HepG2 (cell line): ENCODE results near the gene CD58. TPM values are rescaled to one million over a fixed set of nuclear protein-coding genes. Genes with fewer than 3 reads are reported as not detected.

ENCODE experiments used
- ATAD3A ChIP-seq: sonication (generic); formaldehyde crosslinking; IDR thresholded peaks from 2 replicates; pipeline ENCODE4 v1.4.0; 2020; ENCODE audit warnings: missing genetic modification reagents
- E2F2 ChIP-seq: sonication (generic); formaldehyde crosslinking; IDR thresholded peaks from 2 replicates; pipeline ENCODE4 v1.4.0; 2020; ENCODE audit warnings: missing genetic modification reagents, borderline replicate concordance
- ESRRA ChIP-seq: sonication (generic); formaldehyde crosslinking; IDR thresholded peaks from 2 replicates; pipeline ENCODE4 v1.5.1; 2020; ENCODE audit warnings: mild to moderate bottlenecking, low read depth, missing genetic modification reagents
- GABPB1 ChIP-seq: IDR thresholded peaks from 2 replicates; pipeline ENCODE4 v1.6.1; 2016; ENCODE audit warnings: mild to moderate bottlenecking, missing genetic modification reagents, moderate library complexity, missing compliant biosample characterization
- GZF1 ChIP-seq: sonication (generic); formaldehyde crosslinking; IDR thresholded peaks from 2 replicates; pipeline ENCODE4 v1.5.1; 2020; ENCODE audit warnings: mild to moderate bottlenecking, missing genetic modification reagents
- HDAC1 ChIP-seq: sonication (generic); formaldehyde crosslinking; IDR thresholded peaks from 2 replicates; pipeline ENCODE4 v1.5.1; 2020; ENCODE audit warnings: mild to moderate bottlenecking, missing genetic modification reagents
- HIVEP1 ChIP-seq: sonication (generic); formaldehyde crosslinking; IDR thresholded peaks from 2 replicates; pipeline ENCODE4 v1.4.0; 2020; ENCODE audit warnings: mild to moderate bottlenecking, missing genetic modification reagents
- HOXA3 ChIP-seq: sonication (generic); formaldehyde crosslinking; IDR thresholded peaks from 2 replicates; pipeline ENCODE4 v1.5.0; 2020; ENCODE audit warnings: missing genetic modification reagents
- KAT2B ChIP-seq: fragments of 150-350 bp; IDR thresholded peaks from 2 replicates; pipeline ENCODE4 v1.6.1; 2014; ENCODE audit warnings: low read depth, low read length, borderline replicate concordance
- MTF1 ChIP-seq: sonication (generic); formaldehyde crosslinking; IDR thresholded peaks from 2 replicates; pipeline ENCODE4 v1.5.0; 2020; ENCODE audit warnings: missing genetic modification reagents
- SNAPC2 ChIP-seq: sonication (generic); formaldehyde crosslinking; IDR thresholded peaks from 2 replicates; pipeline ENCODE4 v1.8.1; 2022; ENCODE audit warnings: mild to moderate bottlenecking, missing genetic modification reagents
- STAG1 ChIP-seq: sonication (generic); formaldehyde crosslinking; IDR thresholded peaks from 2 replicates; pipeline ENCODE4 v1.4.0; 2020; ENCODE audit warnings: missing genetic modification reagents
- TFDP1 ChIP-seq: IDR thresholded peaks from 2 replicates; pipeline ENCODE4 v1.6.1; 2016; ENCODE audit warnings: missing compliant biosample characterization, missing genetic modification reagents, borderline replicate concordance
- TOE1 ChIP-seq: sonication (generic); formaldehyde crosslinking; IDR thresholded peaks from 2 replicates; pipeline ENCODE4 v1.4.0; 2020; ENCODE audit warnings: mild to moderate bottlenecking, missing genetic modification reagents
- YEATS4 ChIP-seq: sonication (generic); formaldehyde crosslinking; IDR thresholded peaks from 2 replicates; pipeline ENCODE4 v1.4.0; 2020; ENCODE audit warnings: missing genetic modification reagents, borderline replicate concordance
- ZBTB14 ChIP-seq: sonication (generic); formaldehyde crosslinking; IDR thresholded peaks from 2 replicates; pipeline ENCODE4 v1.4.0; 2020; ENCODE audit warnings: missing genetic modification reagents
- ZBTB3 ChIP-seq: sonication (generic); formaldehyde crosslinking; IDR thresholded peaks from 2 replicates; pipeline ENCODE4 v1.4.0; 2020; ENCODE audit warnings: low read depth, mild to moderate bottlenecking, moderate library complexity, missing genetic modification reagents, borderline replicate concordance
- ZBTB7B ChIP-seq: sonication (generic); formaldehyde crosslinking; IDR thresholded peaks from 2 replicates; pipeline ENCODE4 v1.4.0; 2020; ENCODE audit warnings: missing genetic modification reagents
- ZFX ChIP-seq: sonication (generic); formaldehyde crosslinking; IDR thresholded peaks from 2 replicates; pipeline ENCODE4 v1.4.0; 2020; ENCODE audit warnings: mild to moderate bottlenecking, low read depth, missing genetic modification reagents, moderate library complexity
- ZKSCAN5 ChIP-seq: sonication (generic); formaldehyde crosslinking; IDR thresholded peaks from 2 replicates; pipeline ENCODE4 v1.5.1; 2020; ENCODE audit warnings: mild to moderate bottlenecking, missing genetic modification reagents
- ZNF121 ChIP-seq: sonication (generic); formaldehyde crosslinking; IDR thresholded peaks from 2 replicates; pipeline ENCODE4 v1.5.0; 2020; ENCODE audit warnings: mild to moderate bottlenecking, missing genetic modification reagents
- ZNF230 ChIP-seq: sonication (generic); formaldehyde crosslinking; IDR thresholded peaks from 2 replicates; pipeline ENCODE4 v1.4.0; 2020; ENCODE audit warnings: mild to moderate bottlenecking, missing genetic modification reagents
- ZNF292 ChIP-seq: sonication (generic); formaldehyde crosslinking; IDR thresholded peaks from 2 replicates; pipeline ENCODE4 v1.8.1; 2022; ENCODE audit warnings: mild to moderate bottlenecking, low read depth, missing genetic modification reagents, borderline replicate concordance
- ZNF451 ChIP-seq: sonication (generic); formaldehyde crosslinking; IDR thresholded peaks from 2 replicates; pipeline ENCODE4 v1.5.0; 2020; ENCODE audit warnings: mild to moderate bottlenecking, missing genetic modification reagents
- polyA plus RNA-seq, 8 experiments: library from polyadenylated mRNA; depleted of rRNA in 3 of 8; stranded (reverse) in 7 of 8; unstranded in 1 of 8; fragments of >200 nt; fragmentation: Illumina TruSeq in 4 of 8; extraction: Trizol in 4 of 8; gene quantifications; 2 replicates each; pipeline versions ENCODE4 v1.2.1 to v1.2.3, GENCODE V29; 2011 to 2016; ENCODE audit warnings: low read depth in 4 of 8, missing spikeins in 1 of 8, mixed read lengths in 1 of 8; ENCODE audit not compliant: insufficient read depth in 1 of 8
- total RNA-seq, 5 experiments: library from RNA; depleted of rRNA; stranded (reverse); fragments of >200 nt; fragmentation: Illumina TruSeq; extraction: Trizol; gene quantifications; 2 replicates each; pipeline ENCODE4 v1.2.3, GENCODE V29; 2016; ENCODE audit warnings: low read depth in 1 of 5
- TF ChIP-seq, protein P1 (sequence below): sonication (generic); formaldehyde crosslinking; IDR thresholded peaks from 2 replicates; pipeline ENCODE4 v1.4.0; 2020; ENCODE audit warnings: missing genetic modification reagents

CD58 gene
- total and polyA plus RNA-seq, 2 of the 13 experiments (the other 11 are each of a cell fraction or from before 2014, with no cell fraction given) = 9.4 to 13.5 TPM

- TF ChIP-seq ZBTB14 (CRISPR knock-in tag) (no peak), YEATS4 (CRISPR knock-in tag) (peak; percentile 77; the same call in 1 of the 2 replicates), HOXA3 (peak; percentile 88), ZNF121 (CRISPR knock-in tag) (0 out of 2 replicates have a peak, but pooled peaks have one; percentile 7), GABPB1 (CRISPR knock-in tag) (no peak), GZF1 (peak; percentile 54; the same call in 1 of the 2 replicates), ZBTB7B (peak; percentile 86), TOE1 (CRISPR knock-in tag) (no peak), HIVEP1 (CRISPR knock-in tag) (peak; percentile 60; the same call in 1 of the 2 replicates), STAG1 (no peak; the same call in 1 of the 2 replicates), TFDP1 (CRISPR knock-in tag) (no peak; the same call in 1 of the 2 replicates), ZNF292 (CRISPR knock-in tag) (peak; percentile 87; the same call in 1 of the 2 replicates), ATAD3A (CRISPR knock-in tag) (no peak), ZKSCAN5 (no peak), SNAPC2 (CRISPR knock-in tag) (peak; percentile 81; the same call in 1 of the 2 replicates), ZNF230 (no peak), HDAC1 (CRISPR knock-in tag) (peak; percentile 94), ZNF451 (no peak), E2F2 (CRISPR knock-in tag) (no peak), ZFX (CRISPR knock-in tag) (peak; percentile 85; the same call in 1 of the 2 replicates), ESRRA (CRISPR knock-in tag) (peak; percentile 90; the same call in 1 of the 2 replicates), ZBTB3 (CRISPR knock-in tag) (no peak), MTF1 (CRISPR knock-in tag) (no peak), KAT2B (no peak)
- TF ChIP-seq, protein P1, sequence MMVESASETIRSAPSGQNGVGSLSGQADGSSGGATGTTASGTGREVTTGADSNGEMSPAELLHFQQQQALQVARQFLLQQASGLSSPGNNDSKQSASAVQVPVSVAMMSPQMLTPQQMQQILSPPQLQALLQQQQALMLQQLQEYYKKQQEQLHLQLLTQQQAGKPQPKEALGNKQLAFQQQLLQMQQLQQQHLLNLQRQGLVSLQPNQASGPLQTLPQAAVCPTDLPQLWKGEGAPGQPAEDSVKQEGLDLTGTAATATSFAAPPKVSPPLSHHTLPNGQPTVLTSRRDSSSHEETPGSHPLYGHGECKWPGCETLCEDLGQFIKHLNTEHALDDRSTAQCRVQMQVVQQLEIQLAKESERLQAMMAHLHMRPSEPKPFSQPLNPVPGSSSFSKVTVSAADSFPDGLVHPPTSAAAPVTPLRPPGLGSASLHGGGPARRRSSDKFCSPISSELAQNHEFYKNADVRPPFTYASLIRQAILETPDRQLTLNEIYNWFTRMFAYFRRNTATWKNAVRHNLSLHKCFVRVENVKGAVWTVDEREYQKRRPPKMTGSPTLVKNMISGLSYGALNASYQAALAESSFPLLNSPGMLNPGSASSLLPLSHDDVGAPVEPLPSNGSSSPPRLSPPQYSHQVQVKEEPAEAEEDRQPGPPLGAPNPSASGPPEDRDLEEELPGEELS = peak; percentile 88
Observed at GRCh38 chr1:116474921-116475849, 95.6 kb downstream of the CD58 start (continued).
